ENCODE measurements around the gene CNTLN. TPM values are rescaled to one million over a fixed set of nuclear protein-coding genes. Genes with fewer than 3 reads are reported as not detected.

CNTLN gene
- total RNA-seq, 1 experiment from 2014 or later: 15.0 TPM

DNA sequence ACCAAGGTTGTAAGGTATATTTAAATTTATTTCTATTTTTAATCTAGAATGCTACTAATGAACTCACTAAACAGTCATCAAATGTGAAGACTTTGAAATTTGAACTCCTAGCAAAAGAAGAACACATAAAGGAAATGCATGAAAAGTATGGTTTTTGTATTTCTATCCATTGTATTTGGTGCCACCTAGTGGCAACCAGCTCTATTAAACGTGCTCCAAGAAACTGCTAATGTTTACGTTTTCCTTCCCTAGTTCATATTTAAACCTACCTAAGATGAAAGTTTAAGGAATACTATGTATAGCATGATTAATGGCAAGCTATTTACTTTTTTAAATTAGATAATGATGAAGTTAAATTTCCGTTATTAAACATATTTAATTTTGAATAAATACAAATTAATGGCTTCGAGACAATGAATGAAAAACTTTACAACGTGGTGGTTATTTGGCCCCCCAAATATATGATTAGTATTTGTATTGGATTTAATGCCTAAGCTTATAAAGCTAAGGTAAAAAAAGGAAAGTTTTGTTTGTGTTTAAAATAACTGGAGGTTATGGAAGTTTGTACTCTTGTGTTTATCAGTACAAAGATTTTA, 328.1 kb downstream of the CNTLN start:
- Histone ChIP-seq H2BK120ac (ENCODE audit: low read depth, low read length, poor library complexity, severe bottlenecking) (no peak overlapping the region), H3K4ac (ENCODE audit: low read depth, low read length) (no peak overlapping the region), H3K9me3 (ENCODE audit: control insufficient read depth, low read depth, low read length) (no peaks in the 10 kb centered on the region), H3K27me3 (ENCODE audit: insufficient read depth, low read length) (no peaks in the 10 kb centered on the region), H3K14ac (ENCODE audit: insufficient read depth, low read length) (no peak overlapping the region), H4K20me1 (ENCODE audit: control insufficient read depth, insufficient read depth, insufficient read length) (no peaks in the 10 kb centered on the region), H3K79me1 (ENCODE audit: insufficient read depth, low read depth, low read length, poor library complexity, severe bottlenecking) (no peaks in the 10 kb centered on the region), H3K23me2 (ENCODE audit: insufficient read length, low read depth, low read length, poor library complexity, severe bottlenecking) (no peaks in the 10 kb centered on the region), H2AK5ac (ENCODE audit: insufficient read length, low read length) (no peak overlapping the region), H3K23ac (ENCODE audit: insufficient read length, low read depth, low read length) (no peak overlapping the region), H2BK15ac (ENCODE audit: low read depth, low read length) (no peak overlapping the region), H4K5ac (ENCODE audit: insufficient read length, low read depth, low read length) (no peak overlapping the region), H3K79me2 (ENCODE audit: insufficient read depth, low read length) (no peaks in the 10 kb centered on the region), H3K4me1 (ENCODE audit: insufficient read depth, low read length) (no peaks in the 10 kb centered on the region), H4K91ac (ENCODE audit: insufficient read length, low read depth, low read length) (no peak overlapping the region), H3K18ac (ENCODE audit: insufficient read length, low read depth, low read length) (no peak overlapping the region), H2AFZ (ENCODE audit: low read length) (no peak overlapping the region), H3K4me2 (ENCODE audit: insufficient read depth, insufficient read length, low read length) (no peak overlapping the region), H2BK5ac (ENCODE audit: insufficient read length, low read length) (no peak overlapping the region), H3T11ph (ENCODE audit: low read length) (no peak overlapping the region), H3K56ac (ENCODE audit: insufficient read length, low read depth, low read length) (no peak overlapping the region), H3K9ac (ENCODE audit: extremely low read depth, insufficient read length, low read length) (no peak overlapping the region), H3K27ac (ENCODE audit: insufficient read length, low read depth, low read length) (no peak overlapping the region), H2BK20ac (ENCODE audit: low read depth, low read length, poor library complexity, severe bottlenecking) (no peak overlapping the region), H2BK12ac (ENCODE audit: insufficient read length, low read depth, low read length) (no peak overlapping the region), H4K8ac (replicated peaks; ENCODE audit: insufficient read length, low read depth, low read length) (no peak overlapping the region)
- no peak for DNase-seq
- Mint-ChIP-seq H3K27me3 (ENCODE audit: low read depth) (no peaks in the 10 kb centered on the region), H3K27ac (no peak overlapping the region), H3K36me3 (ENCODE audit: insufficient read depth in 1 of 3, low read depth in 3 of 3) (no peaks in the 10 kb centered on the region), H3K4me1 (peaks cover 0 to 2% of the 10 kb centered on the region in 2 experiments; a peak in 1 of 4 replicates), H3K9me3 (no peaks in the 10 kb centered on the region), H3K4me3 (no peak overlapping the region)
- TF ChIP-seq, protein P1, sequence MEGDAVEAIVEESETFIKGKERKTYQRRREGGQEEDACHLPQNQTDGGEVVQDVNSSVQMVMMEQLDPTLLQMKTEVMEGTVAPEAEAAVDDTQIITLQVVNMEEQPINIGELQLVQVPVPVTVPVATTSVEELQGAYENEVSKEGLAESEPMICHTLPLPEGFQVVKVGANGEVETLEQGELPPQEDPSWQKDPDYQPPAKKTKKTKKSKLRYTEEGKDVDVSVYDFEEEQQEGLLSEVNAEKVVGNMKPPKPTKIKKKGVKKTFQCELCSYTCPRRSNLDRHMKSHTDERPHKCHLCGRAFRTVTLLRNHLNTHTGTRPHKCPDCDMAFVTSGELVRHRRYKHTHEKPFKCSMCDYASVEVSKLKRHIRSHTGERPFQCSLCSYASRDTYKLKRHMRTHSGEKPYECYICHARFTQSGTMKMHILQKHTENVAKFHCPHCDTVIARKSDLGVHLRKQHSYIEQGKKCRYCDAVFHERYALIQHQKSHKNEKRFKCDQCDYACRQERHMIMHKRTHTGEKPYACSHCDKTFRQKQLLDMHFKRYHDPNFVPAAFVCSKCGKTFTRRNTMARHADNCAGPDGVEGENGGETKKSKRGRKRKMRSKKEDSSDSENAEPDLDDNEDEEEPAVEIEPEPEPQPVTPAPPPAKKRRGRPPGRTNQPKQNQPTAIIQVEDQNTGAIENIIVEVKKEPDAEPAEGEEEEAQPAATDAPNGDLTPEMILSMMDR (conservative IDR thresholded peaks at IDR 0.05): peak; percentile 93
- WGBS (ENCODE audit: extremely low coverage, insufficient read length, low lambda C conversion rate): no CpG with 5 or more reads among the region's 5 CpGs
